Gastroesophageal sphincter (tissue), 3 donors: ENCODE measurements around the gene DMTF1.

Experiments used
- CTCF ChIP-seq, 4 experiments: fragments of 200-600 bp in 2 of 4; fragments of 450-650 bp in 2 of 4; sonication (generic) in 1 of 4; IDR thresholded peaks; one replicate each; pipeline ENCODE4 v1.5.1; 2017 to 2019; ENCODE audit warnings: antibody characterized with exemption in 4 of 4, mild to moderate bottlenecking in 2 of 4, moderate library complexity in 2 of 4
- EP300 ChIP-seq: sonication (generic); formaldehyde crosslinking; IDR thresholded peaks from one replicate; pipeline ENCODE4 v1.6.1; 2017; ENCODE audit warnings: antibody characterized with exemption, mild to moderate bottlenecking
- POLR2A ChIP-seq, 2 donors: fragments of 450-650 bp; IDR thresholded peaks; one replicate each; pipeline ENCODE4 v1.6.1; 2017; ENCODE audit warnings: antibody characterized with exemption in 2 of 2, mild to moderate bottlenecking in 2 of 2, moderate library complexity in 1 of 2
- POLR2AphosphoS5 ChIP-seq: sonication (generic); formaldehyde crosslinking; IDR thresholded peaks from one replicate; pipeline ENCODE4 v1.6.1; 2017; ENCODE audit warnings: antibody characterized with exemption

GRCh38 chr7:87139514-87139913 is 12.7 kb upstream of the DMTF1 start:
- TF ChIP-seq POLR2A (IDR thresholded peaks at IDR 0.05): no peak
- TF ChIP-seq CTCF (IDR thresholded peaks at IDR 0.05): no peak
- no peak for TF ChIP-seq POLR2AphosphoS5
- TF ChIP-seq EP300: no peak
